ENCODE data around the gene PLAA. TPM values are rescaled to one million over a fixed set of nuclear protein-coding genes. Genes with fewer than 3 reads are reported as not detected.

PLAA gene
- polyA plus RNA-seq (2012; ENCODE audit: insufficient read depth, insufficient read length, low read depth) = 29.0 TPM

- H3K4me3 ChIP-seq (ENCODE audit: low read depth, low read length) = peak within 1 kb of the TSS; percentile 80
- no peak for TF ChIP-seq CTCF (IDR thresholded peaks at IDR 0.05; ENCODE audit: low read depth, low read length)
- no peaks in the 10 kb centered on the region for H3K27me3 ChIP-seq
- no peaks in the 10 kb centered on the region for H3K9me3 ChIP-seq
- DNase-seq = peak; percentile 91
- H3K4me1 ChIP-seq = peaks cover 7% of the 10 kb centered on the region; the same call in 1 of the 2 replicates
- peaks cover 4% of the 10 kb centered on the region; the same call in 1 of the 2 replicates for H3K36me3 ChIP-seq
These were observed at the start of gene PLAA for GRCh38 chr9:26946753-26947727. PLAA (minus strand) TSS chr9:26947242; CDS start chr9:26947045, 197 bp downstream.

GRCh38 chr9:26995810-26996209 lies 48.8 kb upstream of the PLAA start:
- TF ChIP-seq CTCF (IDR thresholded peaks at IDR 0.05; ENCODE audit: low read depth, low read length) = no peak
- H3K4me1 ChIP-seq = no peaks in the 10 kb centered on the region
- H3K27me3 ChIP-seq = no peaks in the 10 kb centered on the region
- DNase-seq = no peak
- no peaks in the 10 kb centered on the region for H3K36me3 ChIP-seq
- no peaks in the 10 kb centered on the region for H3K9me3 ChIP-seq
- no peak overlapping the region for H3K4me3 ChIP-seq (ENCODE audit: low read depth, low read length)

GRCh38 chr9:26983340-26983739 lies 36.3 kb upstream of the PLAA start:
- H3K36me3 ChIP-seq = no peaks in the 10 kb centered on the region
- H3K27me3 ChIP-seq = no peaks in the 10 kb centered on the region
- H3K9me3 ChIP-seq = no peaks in the 10 kb centered on the region
- no peak overlapping the region for H3K4me3 ChIP-seq (ENCODE audit: low read depth, low read length)
- TF ChIP-seq CTCF (IDR thresholded peaks at IDR 0.05; ENCODE audit: low read depth, low read length) = no peak
- DNase-seq = no peak
- no peaks in the 10 kb centered on the region for H3K4me1 ChIP-seq

- no peak overlapping the region for H3K4me3 ChIP-seq (ENCODE audit: low read depth, low read length)
These were observed 29.0 kb upstream of the PLAA start for GRCh38 chr9:26975728-26976707.

GRCh38 chr9:26974927-26975326 lies 27.9 kb upstream of the PLAA start:
- Histone ChIP-seq H3K4me1 (no peaks in the 10 kb centered on the region), H3K36me3 (no peaks in the 10 kb centered on the region), H3K9me3 (no peaks in the 10 kb centered on the region; the same call in 1 of the 2 replicates), H3K27me3 (no peaks in the 10 kb centered on the region), H3K4me3 (ENCODE audit: low read depth, low read length) (no peak overlapping the region)
- no peak for TF ChIP-seq CTCF (IDR thresholded peaks at IDR 0.05; ENCODE audit: low read depth, low read length)
- DNase-seq = no peak

More at GRCh38 chr9:26975728-26976707, 29.0 kb upstream of the PLAA start:
- DNase-seq = peak; percentile 49
- TF ChIP-seq CTCF (IDR thresholded peaks at IDR 0.05; ENCODE audit: low read depth, low read length) = peak; percentile 82
- no peaks in the 10 kb centered on the region; the same call in 1 of the 2 replicates for H3K9me3 ChIP-seq
- no peaks in the 10 kb centered on the region for H3K4me1 ChIP-seq
- no peaks in the 10 kb centered on the region for H3K27me3 ChIP-seq
- H3K36me3 ChIP-seq = no peaks in the 10 kb centered on the region
